Measurements from ENCODE around the gene ASIP.
"Not testable (repeated sequence)": the region's sequence is repeated elsewhere in the genome, so short reads cannot be mapped to it uniquely, and the experiment has no call there.

ASIP gene, protein sequence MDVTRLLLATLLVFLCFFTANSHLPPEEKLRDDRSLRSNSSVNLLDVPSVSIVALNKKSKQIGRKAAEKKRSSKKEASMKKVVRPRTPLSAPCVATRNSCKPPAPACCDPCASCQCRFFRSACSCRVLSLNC

DNA sequence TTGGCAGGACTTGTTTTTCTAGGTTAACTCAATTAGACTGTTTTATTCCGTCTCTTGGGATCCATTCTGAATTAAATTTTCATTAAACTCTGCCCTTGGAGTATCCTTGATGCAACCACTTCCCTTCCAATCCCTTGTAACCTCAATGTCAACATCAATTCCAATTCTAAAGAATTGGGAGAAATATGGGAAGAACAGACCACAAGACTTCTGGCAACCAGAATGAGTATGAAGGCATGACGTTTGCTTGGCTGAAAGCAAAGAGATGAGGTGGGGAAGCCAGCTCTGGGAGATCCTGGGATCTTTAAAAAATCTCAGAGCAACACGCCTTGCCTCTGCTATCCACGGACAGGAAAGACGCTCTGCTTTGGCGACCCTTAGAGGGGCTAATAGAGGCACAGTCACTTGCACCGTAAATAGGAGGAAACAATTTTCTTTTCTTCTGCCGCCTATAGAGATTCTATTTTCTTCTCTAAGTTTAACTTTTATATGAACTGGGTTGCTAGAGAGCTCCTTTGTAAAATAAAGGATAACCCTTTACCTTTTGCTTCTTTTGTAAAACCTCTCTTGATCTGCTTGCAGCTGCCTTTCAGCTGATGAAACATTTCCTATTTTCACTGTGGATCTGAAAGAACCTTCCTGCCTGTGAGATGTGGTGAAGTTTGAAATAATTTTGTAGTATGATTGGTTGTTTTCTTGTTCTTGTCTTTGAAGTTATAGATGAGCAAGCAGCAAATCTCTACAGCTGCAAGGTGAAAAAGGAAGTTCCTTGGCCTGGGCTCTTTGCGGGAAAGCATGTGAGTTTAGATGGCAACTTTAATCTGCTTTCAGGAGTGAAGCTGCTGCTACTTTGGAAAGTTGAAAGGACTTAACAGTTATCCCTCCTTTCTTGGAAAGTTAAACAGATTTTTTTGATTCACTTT is at the start of gene ASIP:
Gene ASIP, plus strand, starts transcription at position 731 of the 923 bp plus-strand sequence. CDS start 18,952 bp downstream, outside the sequence.
- DNase-seq (ENCODE audit: low read depth) = no peak

DNA sequence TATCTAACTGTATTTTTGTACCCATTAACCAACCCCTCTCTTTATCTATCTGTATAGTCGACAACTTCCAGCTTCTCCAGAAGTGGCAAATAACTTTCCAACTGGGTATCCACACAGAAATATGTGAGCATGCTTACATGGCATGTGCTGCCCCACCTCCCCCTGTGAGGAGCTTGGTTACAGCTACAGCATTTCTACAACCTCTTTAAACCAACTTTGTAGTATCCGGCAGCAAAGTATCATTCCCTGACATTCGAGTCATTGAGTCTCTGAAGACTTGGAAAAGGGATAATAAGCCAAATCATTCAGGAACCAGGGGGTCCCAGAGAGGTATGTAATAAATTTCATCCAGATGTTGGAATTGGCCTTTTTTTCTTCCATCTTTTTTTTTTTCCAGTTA is 48.2 kb upstream of the ASIP start:
- no peak for DNase-seq (ENCODE audit: low read depth)

DNA sequence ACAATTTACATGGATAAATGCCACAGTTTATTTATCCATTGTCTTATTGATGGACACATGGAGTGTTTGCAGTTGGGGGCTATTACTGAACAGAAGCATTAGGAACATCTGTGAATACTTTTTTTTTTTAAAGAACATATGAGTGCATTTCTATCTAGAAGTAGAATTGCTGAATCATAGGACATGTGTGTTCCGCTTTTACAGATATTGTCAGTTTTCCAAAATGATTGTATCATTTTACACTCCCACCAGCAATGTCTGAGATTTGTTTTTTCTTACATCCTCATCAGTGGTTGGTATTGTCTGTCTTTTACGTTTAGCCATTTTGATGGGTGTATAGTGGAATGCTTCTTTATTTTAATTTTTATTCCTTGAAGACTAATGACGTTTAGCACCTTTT is 42.0 kb upstream of the ASIP start:
- no peak for DNase-seq (ENCODE audit: low read depth)

DNA sequence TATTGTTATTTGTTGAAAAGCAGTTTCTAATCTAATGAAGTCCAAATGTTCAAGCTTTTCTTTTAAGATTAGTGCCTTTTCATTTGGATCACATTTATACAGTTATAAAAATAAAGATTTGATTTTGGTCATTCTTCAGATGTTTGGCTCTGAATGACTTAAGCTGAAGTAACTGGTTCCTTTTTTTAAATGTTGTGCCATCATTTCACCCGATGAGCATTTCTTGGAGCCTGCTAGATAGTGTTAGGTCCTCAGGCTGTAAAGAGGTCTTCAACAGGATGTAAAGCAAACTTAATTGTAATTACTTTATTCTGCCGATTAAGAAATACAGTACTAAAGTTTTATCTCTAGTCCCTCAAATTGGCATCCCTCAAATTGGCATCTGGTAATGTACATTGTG is 41.2 kb upstream of the ASIP start:
- DNase-seq (ENCODE audit: low read depth) = no peak

DNA sequence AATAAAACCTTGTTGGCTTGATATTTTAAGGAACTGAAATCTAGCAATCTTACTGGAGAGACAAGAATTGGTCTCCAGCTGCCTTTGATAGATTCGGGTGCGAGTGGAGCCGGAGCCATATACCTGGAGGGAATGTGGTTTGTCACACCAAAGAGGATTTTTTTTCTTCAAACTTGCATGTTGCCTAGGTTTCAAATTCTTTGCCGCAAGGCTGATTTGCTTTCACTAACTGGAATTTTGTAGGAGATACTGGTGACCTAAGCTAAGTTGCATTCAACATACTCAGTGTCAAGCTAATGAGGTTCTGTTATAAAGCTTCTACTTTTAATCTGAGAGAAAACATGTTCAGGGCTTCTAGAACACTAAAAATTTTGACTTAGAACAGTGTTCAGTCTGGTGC is 39.7 kb upstream of the ASIP start:
- no peak for DNase-seq (ENCODE audit: low read depth)

DNA sequence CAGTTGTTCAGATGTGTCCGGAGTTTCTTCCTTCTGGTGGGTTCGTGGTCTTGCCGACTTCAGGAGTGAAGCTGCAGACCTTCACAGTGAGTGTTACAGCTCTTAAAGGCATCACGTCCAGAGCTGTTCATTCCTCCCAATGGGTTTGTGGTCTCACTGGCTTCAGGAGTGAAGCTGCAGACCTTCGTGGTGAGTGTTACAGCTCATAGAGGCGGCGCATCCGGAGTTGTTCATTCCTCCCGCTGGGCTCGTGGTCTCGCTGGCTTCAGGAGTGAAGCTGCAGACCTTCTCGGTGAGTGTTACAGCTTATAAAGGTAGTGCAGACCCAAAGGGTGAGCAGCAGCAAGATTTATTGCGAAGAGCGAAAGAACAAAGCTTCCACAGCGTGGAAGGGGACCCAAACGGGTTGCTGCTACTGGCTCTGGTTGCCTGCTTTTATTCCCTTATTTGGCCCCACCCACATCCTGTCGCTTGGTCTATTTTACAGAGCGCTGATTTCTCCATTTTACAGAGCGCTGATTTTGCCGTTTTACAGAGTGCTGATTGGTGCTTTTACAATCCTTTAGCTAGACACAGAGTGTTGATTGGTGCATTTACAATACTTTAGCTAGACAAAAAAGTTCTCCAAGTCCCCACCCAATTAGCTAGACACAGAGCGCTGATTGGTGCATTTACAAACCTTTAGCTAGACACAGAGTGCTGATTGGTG is 35.9 kb upstream of the ASIP start:
- not testable (repeated sequence) for DNase-seq (ENCODE audit: low read depth)

DNA sequence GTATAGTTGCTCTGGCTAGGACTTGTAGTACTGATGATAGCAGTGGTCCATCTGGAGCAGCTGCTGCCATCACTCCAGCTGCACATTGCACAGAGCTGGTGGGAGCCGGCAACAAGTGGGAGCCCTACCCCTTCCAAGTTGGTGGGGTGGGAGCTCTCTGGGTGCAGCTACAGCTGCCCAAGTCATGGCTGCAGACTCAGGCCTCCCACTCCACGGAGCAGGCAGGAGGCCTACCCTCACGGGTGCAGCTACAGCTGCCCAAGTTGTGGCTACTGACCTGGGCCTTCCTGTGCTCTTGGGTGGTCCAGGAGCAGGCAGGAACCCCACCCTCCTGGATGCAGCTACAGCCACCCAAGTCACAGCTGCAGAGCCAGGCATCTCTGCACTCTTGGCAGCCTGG is 32.1 kb upstream of the ASIP start:
- no peak for DNase-seq (ENCODE audit: low read depth)

DNA sequence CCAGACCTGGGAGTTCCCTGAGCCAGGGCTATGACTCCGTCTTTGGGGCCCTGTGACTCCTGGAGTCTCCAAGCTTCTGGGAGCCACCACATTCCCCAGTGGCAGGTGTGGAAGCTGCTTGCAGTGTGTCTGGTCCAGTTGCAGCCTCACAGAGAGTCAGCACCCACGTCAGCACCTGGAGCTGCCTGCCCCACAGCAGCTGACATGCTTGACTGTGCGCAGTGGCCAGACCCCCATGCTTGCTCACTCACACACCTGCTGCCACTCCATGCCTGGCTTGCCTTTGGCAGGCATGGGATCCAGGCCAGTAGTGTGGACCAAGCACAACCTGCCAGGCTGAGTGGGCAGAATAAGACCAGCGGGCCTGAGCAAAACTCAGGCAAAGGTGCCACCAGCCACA is 31.0 kb upstream of the ASIP start:
- no peak for DNase-seq (ENCODE audit: low read depth)

DNA sequence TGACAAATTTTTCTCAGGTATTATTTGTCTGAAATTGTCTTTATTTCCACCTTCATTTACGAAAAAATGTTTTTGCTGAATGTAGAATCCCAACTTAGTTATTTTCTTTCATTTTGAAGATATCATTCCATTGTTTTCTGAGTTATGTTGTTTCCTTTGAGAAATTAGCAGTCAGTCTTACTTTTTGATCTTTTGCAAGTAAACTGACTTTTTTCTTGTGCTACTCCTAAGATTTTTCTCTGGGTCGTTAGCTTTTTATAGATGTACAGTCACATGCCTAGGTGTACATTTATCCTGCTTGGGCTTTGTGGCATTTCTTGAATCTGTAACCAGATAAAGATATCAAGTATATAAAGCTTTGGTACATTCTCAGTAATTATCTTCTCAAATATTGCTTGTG is 29.6 kb upstream of the ASIP start:
- DNase-seq (ENCODE audit: low read depth) = no peak

DNA sequence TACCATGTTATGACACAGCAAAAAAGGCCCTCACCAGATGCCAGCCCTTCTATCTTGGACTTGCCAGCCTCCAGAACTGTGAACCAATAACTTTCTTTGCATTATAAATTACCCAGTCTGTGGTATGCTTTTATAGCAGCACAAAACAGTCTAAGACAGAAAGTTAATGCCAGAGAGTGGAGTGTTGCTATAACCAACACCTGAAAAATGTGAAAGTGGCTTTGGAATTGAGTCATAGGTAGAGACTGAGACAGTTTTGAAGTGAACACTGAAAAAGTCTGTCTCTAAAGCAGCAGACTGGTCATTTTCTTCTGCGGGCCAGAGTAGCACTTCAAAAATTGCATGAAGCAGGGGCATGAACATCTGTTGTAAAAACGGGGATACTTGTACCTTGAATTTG is 28.0 kb upstream of the ASIP start:
- DNase-seq (ENCODE audit: low read depth) = no peak

DNA sequence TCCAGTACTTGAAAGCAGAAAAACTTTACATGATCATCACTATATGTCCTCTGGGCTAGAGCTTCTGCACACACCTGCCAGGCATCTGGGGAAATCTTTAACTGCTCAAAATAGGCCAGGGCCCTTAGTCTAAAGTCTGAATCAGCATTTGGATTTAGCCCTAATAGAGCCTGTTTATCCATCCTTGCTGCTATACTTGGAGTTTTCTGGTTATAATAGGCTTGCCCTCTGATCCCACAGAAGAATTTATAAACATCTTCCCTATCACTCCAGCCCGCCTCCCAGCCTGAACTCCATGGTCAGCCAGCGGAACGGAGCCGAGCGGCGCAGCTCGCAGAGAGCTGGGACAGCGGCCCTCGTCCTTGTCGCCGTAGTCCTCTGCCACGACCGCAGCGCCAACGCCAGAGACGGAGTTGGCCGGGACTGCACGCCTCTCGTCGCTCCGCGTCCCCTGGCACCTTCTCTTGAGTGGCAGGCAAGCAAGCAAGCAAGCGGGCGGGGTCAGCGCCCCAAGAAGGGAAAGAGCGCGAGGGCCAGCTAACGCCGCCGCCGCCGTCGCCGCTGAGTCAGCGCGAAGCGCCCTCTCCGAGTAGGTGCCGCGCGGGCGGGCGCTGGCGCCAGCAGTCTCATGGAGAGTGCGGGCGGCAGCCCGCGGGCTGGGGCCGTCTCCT is 25.4 kb upstream of the ASIP start:
- DNase-seq (ENCODE audit: low read depth) = no peak

DNA sequence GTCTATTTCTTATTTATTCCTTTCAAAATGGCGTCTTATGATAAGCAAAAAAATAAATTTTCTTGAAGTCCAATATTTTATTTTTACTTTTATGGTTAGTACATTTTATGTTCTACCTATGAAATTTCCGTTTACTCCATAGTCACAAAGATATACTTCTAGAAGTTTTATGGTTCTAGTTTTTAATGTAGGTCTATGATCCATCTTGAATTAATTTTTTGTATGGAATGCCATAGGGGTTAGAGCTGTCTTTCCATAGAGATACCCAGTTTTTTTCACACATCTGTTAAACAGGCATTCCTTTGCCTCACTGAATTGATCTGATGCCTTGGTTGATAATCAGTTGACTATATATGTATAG is 24.9 kb upstream of the ASIP start:
- no peak for DNase-seq (ENCODE audit: low read depth)

DNA sequence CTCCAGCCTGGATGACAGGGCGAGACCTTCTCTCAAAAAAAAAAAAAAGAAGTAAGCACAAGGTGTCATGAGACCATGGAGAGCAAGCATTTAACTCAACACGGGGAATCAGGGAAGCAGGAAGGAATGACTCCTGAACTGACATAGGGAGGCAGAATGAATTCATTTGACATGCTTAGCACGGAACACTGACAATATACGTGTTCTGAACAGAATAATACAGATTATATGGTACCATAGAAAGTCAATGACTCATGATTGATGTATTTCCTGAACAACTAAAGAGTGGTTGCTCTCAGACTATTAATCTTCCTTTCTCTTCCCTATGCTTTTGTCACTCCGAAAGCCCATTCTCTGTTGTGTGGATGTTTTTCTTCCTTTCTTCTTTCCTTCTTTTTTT is 20.7 kb upstream of the ASIP start:
- no peak for DNase-seq (ENCODE audit: low read depth)

DNA sequence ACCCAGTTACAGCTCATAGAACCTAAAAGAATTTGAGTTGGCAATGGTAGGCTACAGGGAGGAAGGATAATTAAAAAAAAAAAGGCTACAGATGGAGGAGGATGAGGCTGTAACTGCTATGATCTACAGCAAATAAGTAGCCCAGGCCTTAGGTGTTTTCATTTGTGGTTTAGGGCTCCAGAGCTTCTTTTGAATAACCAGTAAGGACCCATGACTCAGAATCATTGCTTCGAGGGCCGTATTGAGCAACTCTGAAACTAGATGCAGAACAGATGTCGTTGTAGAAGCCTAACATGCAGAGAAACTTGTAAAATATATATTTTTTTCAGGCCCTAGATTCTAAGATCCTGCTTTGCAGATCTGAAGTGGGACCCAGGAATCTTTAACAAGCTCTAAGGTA is 19.0 kb upstream of the ASIP start:
- DNase-seq (ENCODE audit: low read depth) = no peak

DNA sequence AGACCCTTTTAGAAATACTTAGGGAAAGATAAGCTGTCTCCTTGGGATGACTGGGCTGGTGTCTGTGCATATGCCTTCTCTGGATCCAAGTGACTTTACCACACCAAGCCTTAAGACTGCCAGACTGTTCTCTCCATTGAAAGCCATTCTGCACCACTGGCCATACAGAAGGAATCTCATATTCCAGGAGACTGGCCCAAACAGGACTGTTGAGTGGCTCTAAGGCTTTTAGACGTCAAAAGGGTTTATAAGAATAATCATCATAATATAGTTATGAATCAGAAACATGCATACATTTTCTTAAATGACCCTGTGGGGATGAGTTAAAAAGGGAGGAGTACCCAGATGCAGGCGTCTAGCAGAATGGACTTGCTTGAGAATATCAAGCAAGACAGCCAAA is 17.0 kb upstream of the ASIP start:
- not testable (repeated sequence) for DNase-seq (ENCODE audit: low read depth)

DNA sequence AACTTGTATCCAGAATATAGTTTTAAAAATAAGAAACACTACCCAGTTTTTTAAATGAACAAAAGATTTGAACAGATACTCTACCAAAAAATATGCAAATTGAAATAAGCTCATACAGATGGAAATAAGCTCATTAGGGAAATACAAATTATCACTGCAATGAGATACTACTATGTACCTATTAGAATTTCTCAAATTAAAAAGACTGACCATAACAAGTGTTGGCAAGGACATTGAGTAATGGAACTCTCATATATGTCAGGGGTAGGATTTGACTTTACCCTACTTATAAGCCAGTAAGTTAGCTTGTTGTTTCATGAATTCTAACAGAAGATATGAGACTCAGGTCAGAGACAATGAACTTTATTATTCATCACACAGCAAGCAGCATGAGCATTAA is 9.6 kb upstream of the ASIP start:
- DNase-seq (ENCODE audit: low read depth) = no peak

DNA sequence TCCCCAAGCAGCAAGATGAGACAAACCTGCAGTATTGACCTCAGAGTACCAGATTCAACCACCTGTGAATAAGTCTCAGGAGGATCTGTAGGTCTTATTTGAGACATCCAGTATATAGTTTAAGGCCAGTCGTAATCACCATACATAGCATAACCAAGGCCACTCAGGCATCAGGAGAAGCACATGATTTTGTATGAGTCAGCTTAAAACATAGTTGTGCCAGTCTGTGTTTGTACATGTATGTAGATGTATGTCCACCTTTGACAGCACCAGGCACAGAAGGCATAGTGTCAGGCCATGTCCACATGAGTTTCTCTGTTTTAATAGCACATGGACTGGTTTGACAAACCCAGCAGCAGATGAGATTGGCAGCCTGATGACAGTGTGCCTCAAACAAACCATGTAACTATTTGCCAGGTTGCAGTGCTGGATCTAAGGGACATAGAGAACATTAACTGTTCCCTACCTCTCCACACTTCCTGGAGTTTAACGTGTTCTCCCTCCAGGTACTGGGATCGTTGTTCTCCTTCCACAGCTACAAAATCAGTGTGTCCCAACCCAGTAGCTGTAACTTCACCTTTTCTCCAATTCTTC is 8.6 kb upstream of the ASIP start:
- DNase-seq (ENCODE audit: low read depth) = no peak

DNA sequence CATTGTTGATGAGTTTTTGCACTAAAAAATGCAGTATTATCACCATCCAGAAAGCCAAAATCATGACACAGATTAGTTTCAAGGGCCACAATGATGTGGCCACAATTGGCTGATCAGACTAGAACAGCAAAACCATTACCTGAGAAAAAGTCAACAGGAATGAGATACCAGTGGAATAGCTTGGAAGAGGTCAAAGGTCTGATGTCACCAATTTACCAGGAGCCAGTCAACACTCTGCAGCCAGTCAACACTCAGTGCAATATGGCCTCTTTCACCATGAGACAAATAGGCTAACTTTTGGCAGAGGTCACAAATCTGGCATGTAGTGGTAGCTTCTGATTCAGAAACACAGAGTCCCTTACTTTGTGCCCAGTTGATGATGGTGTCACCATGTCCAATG is 7.5 kb upstream of the ASIP start:
- DNase-seq (ENCODE audit: low read depth) = no peak

DNA sequence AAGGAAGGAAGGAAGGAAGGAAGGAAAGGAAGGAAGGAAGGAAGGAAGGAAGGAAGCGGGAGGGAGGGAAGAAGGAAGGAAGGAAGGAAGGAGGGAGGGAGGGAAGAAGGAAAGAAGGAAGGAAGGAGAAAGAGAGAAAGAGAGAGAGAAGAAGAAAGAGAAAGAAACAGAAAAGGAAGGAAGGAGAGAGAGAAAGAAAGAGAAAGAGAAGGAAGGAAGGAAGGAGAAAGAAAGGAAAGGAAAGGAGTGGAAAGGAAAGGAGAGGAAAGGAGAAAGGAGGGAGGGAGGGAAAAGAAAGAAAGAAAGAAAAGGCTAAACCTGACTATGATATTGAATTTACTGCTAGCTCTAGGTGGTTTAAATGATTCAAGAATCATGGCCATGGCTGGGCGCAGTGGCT is 5.3 kb upstream of the ASIP start:
- no peak for DNase-seq (ENCODE audit: low read depth)

DNA sequence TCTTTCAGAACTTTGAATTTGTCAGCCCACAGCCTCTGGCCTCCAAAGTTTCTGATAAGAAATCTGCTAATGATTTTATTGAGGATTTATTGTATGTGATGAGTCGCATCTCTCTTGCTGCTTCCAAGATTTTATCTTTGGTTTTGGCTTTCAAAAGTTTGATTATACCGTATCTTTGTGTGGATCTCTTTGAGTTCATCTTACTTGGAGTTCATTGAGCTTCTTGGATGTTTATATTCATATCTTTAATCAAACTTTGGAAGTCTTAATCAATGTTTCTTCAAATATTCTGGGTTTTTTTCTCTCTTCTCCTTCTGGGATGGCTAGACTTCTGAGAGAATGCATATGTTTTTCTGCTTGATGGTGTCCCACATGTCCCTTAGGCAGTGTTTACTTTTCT is 3.3 kb upstream of the ASIP start:
- no peak for DNase-seq (ENCODE audit: low read depth)

DNA sequence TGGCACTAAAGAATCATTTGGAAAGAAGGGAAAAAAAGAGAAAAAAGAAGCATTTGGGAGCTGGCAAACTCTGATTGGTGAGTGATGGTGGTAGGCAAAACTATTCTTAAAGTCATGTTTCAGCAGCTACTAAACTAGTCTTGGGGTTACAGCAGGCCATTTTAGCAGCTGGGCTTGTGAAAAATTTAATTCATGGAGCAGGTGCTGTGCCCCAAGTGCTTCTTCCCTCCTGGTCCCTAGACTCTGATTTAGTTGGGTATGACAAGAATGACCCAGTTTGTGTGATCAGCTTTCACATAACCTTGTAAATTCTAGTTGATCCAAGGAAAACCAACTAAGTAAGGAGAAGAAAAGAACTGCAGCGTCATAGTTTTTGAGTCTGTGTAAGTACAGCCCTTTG is 1.1 kb upstream of the ASIP start:
- DNase-seq (ENCODE audit: low read depth) = no peak

DNA sequence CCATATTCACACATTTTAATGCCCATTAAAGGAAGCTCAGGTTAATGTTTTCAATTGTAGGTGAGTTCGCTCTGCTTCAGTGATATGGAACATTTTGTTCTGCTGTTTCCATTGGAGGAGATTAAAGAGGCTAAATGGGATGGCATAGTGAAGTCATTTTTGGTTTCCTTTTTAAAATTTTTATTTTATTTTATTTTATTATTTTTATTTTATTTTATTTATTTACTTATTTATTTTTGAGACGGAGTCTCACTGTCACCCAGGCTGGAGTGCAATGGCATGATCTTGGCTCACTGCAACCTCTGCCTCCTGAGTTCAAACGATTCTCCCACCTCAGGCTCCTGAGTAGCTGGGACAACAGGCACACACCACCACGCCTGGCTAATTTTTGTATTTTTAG is 792 bp downstream of the ASIP start:
- DNase-seq (ENCODE audit: low read depth) = not testable (repeated sequence)

Measured in T-helper 22 cell (primary cell).